SHP77 treated with DMSO at 0.1 percent for 48 hours (cell line): Measurements from ENCODE around the gene SOHLH2.

Source experiments
- DNase-seq: peaks from one replicate; lab custom pipeline; 2025; lab: John Stamatoyannopoulos, UW

SOHLH2 gene

DNA sequence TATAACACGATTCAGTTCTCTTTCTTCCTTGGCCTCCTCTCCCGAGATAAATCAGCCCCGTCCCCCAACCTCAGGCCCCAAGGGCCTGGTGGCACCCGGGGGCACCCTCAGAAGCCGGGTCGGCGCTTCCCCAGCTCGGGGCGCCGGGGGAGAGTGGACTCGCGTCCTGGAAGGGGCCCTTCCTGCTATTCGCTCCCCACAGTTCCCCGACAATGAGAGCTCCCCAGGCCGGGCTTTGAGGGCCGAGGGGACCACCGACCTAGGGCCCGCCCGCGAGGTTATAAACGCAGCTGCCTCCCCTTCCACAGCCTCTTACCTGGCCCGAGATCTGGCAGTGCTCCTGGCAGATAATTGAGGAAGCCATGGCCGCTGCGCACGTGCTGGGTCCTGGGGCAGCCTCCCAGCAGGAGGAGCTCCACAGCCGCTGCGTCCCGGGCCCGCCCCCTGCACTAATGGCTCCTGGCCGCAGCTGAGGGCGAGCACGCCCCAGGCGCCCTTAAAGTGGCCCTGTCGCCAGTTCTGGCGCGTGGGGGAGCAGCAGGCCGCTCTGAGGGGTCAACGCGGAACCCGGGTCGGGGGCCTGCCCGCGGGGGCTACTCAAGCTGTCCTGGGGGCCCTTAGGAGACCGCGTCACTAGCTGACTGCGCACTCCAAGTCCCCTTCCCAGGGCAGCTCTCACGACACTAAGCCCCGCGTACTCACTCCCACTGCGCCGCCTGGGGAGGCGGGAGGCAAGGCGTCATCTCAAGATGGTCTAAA lies at the start of gene SOHLH2:
SOHLH2 (minus strand) TSS at position 394 of the 759 bp plus-strand sequence; CDS start at position 364, 30 bp downstream.
- DNase-seq, result no peak

DNA sequence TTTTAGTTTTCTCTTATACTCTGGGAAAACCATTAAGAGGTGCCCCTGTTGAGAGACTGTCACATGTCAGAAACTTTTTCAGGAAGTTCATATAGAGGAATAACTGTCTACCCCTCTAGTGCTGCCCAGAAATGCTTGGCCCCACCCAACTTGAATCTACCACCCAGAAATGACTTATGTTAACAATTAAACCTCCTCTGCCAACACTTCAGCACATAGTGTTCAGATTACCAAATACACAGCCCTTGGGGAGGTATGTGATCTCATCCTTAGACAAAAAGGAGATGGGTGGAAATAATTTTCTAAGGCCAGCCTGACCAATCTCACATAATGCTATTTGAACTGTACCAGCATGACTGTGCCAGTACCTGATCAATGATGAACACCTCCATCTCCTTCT lies 47.6 kb upstream of the SOHLH2 start:
- DNase-seq, result no peak

DNA sequence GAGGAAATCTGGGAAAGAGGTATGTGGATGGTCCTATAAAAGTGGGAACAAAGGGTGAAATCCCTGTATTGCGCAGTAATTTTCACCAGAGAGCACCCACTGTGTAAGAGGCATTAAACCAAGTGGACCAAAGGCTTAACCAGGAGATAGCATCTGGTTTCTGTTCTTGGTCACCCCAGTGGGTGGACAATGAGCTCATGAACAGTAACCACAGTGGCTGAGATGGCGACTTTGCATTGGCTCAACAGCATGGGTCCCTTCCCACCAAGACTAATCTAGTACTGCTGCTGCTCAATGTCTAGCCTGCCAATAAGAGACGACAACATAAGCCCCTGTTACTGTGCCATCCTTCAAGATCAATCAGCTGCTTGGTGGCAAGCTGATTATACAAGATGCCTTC lies 46.7 kb upstream of the SOHLH2 start:
- DNase-seq, result no peak

- DNase-seq, result no peak
These were observed 45.2 kb upstream of the SOHLH2 start for GRCh38 chr13:36259361-36260137.

- DNase-seq, result no peak
These were observed 44.5 kb upstream of the SOHLH2 start for GRCh38 chr13:36258831-36259230.

- no peak for DNase-seq
These were observed 37.2 kb upstream of the SOHLH2 start for GRCh38 chr13:36251526-36251925.

DNA sequence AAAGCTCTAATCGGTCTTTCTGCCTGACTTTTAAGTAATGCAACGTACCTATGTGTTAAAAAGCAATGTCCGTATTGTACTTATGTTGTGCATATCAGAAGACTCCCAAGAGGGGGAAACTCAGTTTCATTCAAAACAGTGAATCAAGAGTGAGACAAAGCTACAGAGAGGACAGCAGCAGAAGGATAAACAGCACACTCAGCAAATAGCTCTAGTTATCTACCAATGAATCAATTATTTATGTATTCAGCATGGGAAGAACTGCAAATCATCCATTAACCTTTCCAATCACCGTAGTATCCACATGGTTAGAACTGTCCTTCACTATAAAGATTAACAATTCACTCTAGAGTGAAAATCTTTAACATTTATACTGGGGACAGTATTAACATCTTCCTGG lies 36.7 kb upstream of the SOHLH2 start:
- DNase-seq, result no peak

DNA sequence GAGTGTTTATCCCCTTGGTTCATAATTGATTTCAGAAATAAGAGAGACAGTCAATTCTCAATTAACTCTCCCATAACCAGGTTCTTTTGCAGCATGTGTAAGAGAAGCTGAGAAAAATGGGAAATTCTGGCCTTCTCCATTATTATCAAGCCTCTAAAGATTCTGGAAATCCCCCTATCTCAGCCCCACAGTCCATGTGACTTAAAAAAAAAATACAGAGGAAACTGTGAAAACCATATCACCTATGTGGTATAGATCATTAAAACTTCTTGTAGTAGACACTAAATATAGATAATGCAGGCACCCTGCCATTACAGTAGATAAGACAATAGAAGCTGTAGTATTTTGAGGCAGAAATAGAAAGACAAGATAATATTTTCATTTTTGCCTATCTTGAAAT lies 34.3 kb upstream of the SOHLH2 start:
- DNase-seq, result no peak

DNA sequence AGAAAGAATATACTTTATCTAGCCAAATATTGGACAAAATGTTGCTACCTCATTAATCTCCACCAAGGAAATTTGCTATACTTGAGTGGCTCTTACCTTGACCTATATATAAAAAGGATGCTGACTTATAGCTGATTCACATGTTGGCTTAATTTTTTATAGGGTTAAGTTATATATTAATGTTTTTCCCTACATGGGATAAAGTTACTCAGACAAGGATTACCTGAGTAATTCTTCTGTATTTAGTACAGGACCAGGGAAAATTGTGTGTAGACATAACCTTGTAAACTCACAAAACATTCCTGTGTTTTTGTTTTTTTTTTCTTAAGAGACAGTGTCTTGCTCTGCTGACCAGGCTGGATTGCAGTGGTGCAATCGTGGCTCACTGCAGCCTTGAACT lies 30.6 kb upstream of the SOHLH2 start:
- no peak for DNase-seq

GRCh38 chr13:36244073-36244472 lies 29.7 kb upstream of the SOHLH2 start:
- no peak for DNase-seq

DNA sequence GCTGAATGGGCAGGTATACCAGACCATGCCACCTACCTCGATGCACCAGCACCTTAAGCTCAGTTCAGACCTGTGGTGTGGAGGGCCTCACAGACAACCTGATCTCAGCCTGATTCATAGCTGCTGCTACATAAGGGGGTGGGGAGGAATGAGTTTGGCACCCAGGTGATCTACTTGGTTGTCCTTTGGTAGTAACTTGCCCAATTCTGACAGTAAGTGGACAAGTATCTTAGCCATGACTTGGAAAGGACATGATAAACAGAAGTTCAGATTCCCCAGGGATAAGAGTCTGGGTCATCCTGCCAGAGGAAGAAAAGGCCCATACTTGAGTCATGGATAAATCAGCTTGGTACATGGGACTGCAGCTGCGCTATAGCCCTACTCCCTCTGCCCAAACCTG lies 28.4 kb upstream of the SOHLH2 start:
- no peak for DNase-seq

GRCh38 chr13:36231236-36231635 lies 16.9 kb upstream of the SOHLH2 start:
- no peak for DNase-seq

GRCh38 chr13:36224730-36225129 lies 10.4 kb upstream of the SOHLH2 start:
- DNase-seq, result no peak

DNA sequence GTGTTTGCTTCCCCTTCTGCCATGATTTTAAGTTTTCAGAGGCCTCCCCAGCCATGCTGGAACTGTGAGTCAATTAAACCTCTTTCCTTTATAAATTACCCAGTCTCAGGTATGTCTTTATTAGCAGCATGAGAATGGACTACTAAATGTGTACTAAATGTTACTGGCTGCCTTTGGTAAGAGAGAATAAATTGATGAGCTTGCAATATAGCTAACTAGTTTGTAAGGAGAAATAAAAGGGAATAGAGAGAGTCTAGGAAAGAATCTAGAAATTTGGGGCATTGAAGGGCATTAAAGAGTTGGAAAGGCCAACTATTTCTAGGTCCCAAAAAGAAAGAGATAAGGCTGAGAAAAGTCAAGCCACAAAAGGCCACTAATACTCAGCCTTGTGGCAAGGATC lies 5.5 kb upstream of the SOHLH2 start:
- DNase-seq, result no peak

GRCh38 chr13:36217456-36217855 lies 3.1 kb upstream of the SOHLH2 start:
- no peak for DNase-seq

DNA sequence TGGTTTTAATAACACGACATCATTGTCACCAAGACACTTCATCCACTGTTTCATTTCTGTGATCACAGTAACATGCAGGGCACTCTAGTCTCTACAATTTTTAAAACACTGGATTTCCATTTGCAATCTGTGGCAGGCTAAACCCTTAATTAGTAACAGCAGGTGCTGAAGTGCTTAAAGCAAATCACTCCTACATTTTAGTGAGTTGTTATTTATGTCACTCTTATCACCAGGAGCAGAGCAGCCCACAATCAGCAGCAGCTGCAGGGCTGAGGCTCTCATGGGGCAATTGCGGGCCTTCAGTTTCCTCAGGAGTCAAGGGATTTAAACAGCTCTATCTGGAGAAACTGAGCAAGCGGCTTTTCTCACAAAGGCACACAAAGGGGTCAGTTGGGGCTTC lies 1.6 kb downstream of the SOHLH2 start:
- no peak for DNase-seq

- DNase-seq, result peak; percentile 16
These were observed 2.8 kb downstream of the SOHLH2 start for GRCh38 chr13:36211567-36211966.

- no peak for DNase-seq
These were observed 3.6 kb downstream of the SOHLH2 start for GRCh38 chr13:36210738-36211137.

- DNase-seq, result no peak
These were observed 6.7 kb downstream of the SOHLH2 start for GRCh38 chr13:36207672-36208071.

DNA sequence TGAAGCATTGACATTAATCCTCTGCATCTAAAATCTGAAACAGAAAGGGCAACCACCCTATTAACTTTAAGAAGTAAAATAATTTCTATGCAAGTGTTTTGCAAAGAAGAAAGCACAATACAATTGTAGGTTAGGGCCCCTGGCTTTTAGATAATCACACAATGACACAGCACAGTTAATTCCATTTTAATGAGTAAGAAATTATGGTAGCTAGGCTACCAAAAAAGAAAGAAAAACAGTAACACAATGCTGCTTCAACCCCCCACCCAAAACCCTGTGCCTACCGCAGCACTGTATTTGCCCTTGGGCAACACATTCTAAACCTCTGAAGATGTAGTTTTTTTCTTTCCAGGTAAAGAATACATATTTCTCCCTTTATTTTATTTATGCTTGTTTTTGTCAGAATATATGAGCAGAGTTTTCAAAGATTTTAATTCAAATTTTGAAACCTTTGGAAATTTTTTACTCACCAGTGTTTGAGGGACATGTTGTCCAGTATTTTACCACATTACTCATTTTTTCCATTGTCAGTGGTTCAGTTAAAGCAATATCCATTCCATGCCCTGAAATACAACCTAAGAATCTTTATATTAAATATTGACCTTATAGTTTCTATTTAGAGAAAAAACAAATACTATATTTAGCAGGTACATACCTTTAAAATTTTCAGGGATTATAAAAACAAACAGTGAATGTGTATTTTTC lies 21.1 kb downstream of the SOHLH2 start:
- no peak for DNase-seq

GRCh38 chr13:36192166-36192565 lies 22.2 kb downstream of the SOHLH2 start:
- DNase-seq, result peak; percentile 88

DNA sequence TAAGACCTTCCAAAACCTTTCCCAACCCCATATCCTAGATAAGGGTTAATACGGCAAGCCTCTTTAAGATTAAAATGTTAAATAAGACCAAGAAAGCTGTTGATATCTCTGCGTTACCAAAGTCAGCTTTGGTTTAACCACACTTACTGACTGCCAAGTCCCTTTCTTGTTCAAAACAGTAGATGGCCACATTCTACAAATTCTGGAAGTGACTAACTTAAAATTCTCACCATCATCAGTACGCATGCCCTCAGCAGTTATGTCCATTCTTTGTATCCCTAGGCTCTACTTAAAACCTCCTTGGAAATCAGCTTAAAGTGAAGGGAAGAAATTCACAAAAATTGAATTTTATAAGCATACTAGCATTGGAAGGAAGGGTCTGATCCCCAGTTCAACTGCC lies 23.6 kb downstream of the SOHLH2 start:
- DNase-seq, result no peak

DNA sequence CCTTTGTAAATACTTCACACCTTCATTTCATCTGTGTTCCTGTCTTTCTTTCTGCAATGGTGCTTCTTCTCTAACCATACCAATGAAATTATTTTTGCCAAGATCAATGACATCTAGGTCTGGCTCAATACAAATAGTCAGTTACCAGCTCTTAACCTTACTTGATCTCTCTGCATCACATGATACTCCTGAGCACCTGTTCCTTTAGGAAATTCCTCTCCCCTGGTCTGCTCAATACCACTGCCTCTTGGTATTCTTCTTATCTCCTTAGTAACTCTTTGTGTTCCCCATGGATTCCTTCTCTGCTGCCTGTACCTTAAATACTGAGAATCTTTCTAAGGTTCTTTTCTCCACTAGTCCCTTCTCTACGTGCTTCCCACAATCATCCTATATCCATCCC lies 25.9 kb downstream of the SOHLH2 start:
- DNase-seq, result no peak
